Endodermal cell (in vitro differentiated cells): Measurements from ENCODE around the gene CD300LF. TPM values are rescaled to one million over a fixed set of nuclear protein-coding genes. Genes with fewer than 3 reads are reported as not detected.

Experiments used
- DNase-seq: peaks from one replicate; pipeline ENCODE4 v3.0.0-alpha.2; 2017
- H3K27ac ChIP-seq: 2 replicates; pipeline ENCODE4 v1.5.1; 2013; ENCODE audit warnings: mild to moderate bottlenecking, low read depth, low read length, moderate library complexity
- H3K27me3 ChIP-seq: 2 replicates; pipeline ENCODE4 v1.6.1; 2013; ENCODE audit warnings: mild to moderate bottlenecking, low read length, moderate library complexity; ENCODE audit not compliant: insufficient read depth, control insufficient read depth, poor library complexity, severe bottlenecking
- H3K36me3 ChIP-seq: 2 replicates; pipeline ENCODE4 v1.7.0; 2013; ENCODE audit warnings: mild to moderate bottlenecking, low read length, moderate library complexity; ENCODE audit not compliant: control insufficient read depth, insufficient read depth
- H3K4me1 ChIP-seq: one replicate; pipeline ENCODE4 v1.7.0; 2013; ENCODE audit warnings: low read length; ENCODE audit not compliant: control insufficient read depth, insufficient read depth
- H3K4me3 ChIP-seq: 2 replicates; pipeline ENCODE4 v1.5.1; 2013; ENCODE audit warnings: mild to moderate bottlenecking, low read length, moderate library complexity
- H3K9ac ChIP-seq: 2 replicates; pipeline ENCODE4 v1.6.1; 2013; ENCODE audit warnings: mild to moderate bottlenecking, low read length, moderate library complexity; ENCODE audit not compliant: poor library complexity, severe bottlenecking; ENCODE audit errors: extremely low read depth
- H3K9me3 ChIP-seq: 2 replicates; pipeline ENCODE4 v1.6.1; 2013; ENCODE audit warnings: mild to moderate bottlenecking, low read length, moderate library complexity; ENCODE audit not compliant: control insufficient read depth
- H3K27ac Mint-ChIP-seq: 2 replicates; pipeline ENCODE4 v1.8.0; 2020; ENCODE audit warnings: mixed read lengths
- H3K27me3 Mint-ChIP-seq: 2 replicates; pipeline ENCODE4 v1.8.0; 2021; ENCODE audit warnings: mild to moderate bottlenecking, mixed read lengths; ENCODE audit not compliant: insufficient read depth
- H3K36me3 Mint-ChIP-seq: 2 replicates; pipeline ENCODE4 v1.8.0; 2020; ENCODE audit warnings: low read depth, mixed read lengths
- H3K4me1 Mint-ChIP-seq: 2 replicates; pipeline ENCODE4 v1.8.0; 2020; ENCODE audit warnings: mixed read lengths
- H3K4me3 Mint-ChIP-seq: 2 replicates; pipeline ENCODE4 v1.8.0; 2020; ENCODE audit warnings: mild to moderate bottlenecking, moderate library complexity, mixed read lengths
- H3K9me3 Mint-ChIP-seq: 2 replicates; pipeline ENCODE4 v1.8.0; 2020; ENCODE audit warnings: mild to moderate bottlenecking, mixed read lengths
- CTCF ChIP-seq: fragments of 200-600 bp; sonication (generic); conservative IDR thresholded peaks from 2 replicates; pipeline ENCODE4 v1.5.0; 2021; ENCODE audit warnings: antibody characterized with exemption, mild to moderate bottlenecking
- WGBS, 2 experiments: methylation state at CpG; one replicate each; pipeline versions ENCODE4 v1.1.5 to v1.1.7; 2013; ENCODE audit warnings: missing lambda C conversion rate in 2 of 2, mixed read lengths in 1 of 2; ENCODE audit not compliant: insufficient coverage in 1 of 2, insufficient read length in 1 of 2; 5-methylcytosine and 5-hydroxymethylcytosine counted together
- total RNA-seq, 2 donors: library from RNA; stranded (reverse); fragmentation: NEBNext Ultra II Directional in 1 of 2; extraction: Animal tissue kit (Norgen Biotek cat#: 25700) in 1 of 2; gene quantifications; 2 replicates in 1 of 2; 3 replicates in 1 of 2; pipeline ENCODE4 v1.2.1, GENCODE V29; 2021

The CD300LF gene
- total RNA-seq, 2 donors from 2014 or later, result not detected

GRCh38 chr17:74725111-74725510, 12.4 kb upstream of the CD300LF start:
- no peak overlapping the region for H3K4me3 Mint-ChIP-seq
- Histone ChIP-seq H3K9me3 (no peaks in the 10 kb centered on the region), H3K36me3 (no peaks in the 10 kb centered on the region), H3K27me3 (no peaks in the 10 kb centered on the region), H3K27ac (no peak overlapping the region), H3K9ac (no peak overlapping the region), H3K4me1 (no peaks in the 10 kb centered on the region), H3K4me3 (no peak overlapping the region)
- H3K27ac Mint-ChIP-seq, result no peak overlapping the region
- H3K4me1 Mint-ChIP-seq, result no peaks in the 10 kb centered on the region
- H3K36me3 Mint-ChIP-seq, result no peaks in the 10 kb centered on the region
- peaks cover 12% of the 10 kb centered on the region for H3K27me3 Mint-ChIP-seq
- WGBS, 2 experiments, result 85 to 88% methylated on average over 3 of the region's 3 CpGs
- no peak for TF ChIP-seq CTCF
- H3K9me3 Mint-ChIP-seq, result no peaks in the 10 kb centered on the region
- no peak for DNase-seq

GRCh38 chr17:74723891-74724290, 11.2 kb upstream of the CD300LF start:
- 85 to 86% methylated on average over 4 to 5 of the region's 5 CpGs for WGBS, 2 experiments
- Mint-ChIP-seq H3K27ac (no peak overlapping the region), H3K9me3 (no peaks in the 10 kb centered on the region), H3K36me3 (no peaks in the 10 kb centered on the region), H3K27me3 (peaks cover 12% of the 10 kb centered on the region), H3K4me1 (no peaks in the 10 kb centered on the region), H3K4me3 (no peak overlapping the region)
- Histone ChIP-seq H3K4me1 (no peaks in the 10 kb centered on the region), H3K9ac (no peak overlapping the region), H3K4me3 (no peak overlapping the region), H3K27ac (no peak overlapping the region), H3K9me3 (no peaks in the 10 kb centered on the region), H3K27me3 (no peaks in the 10 kb centered on the region), H3K36me3 (no peaks in the 10 kb centered on the region)
- no peak for TF ChIP-seq CTCF
- DNase-seq, result no peak

GRCh38 chr17:74722782-74723181, 10.1 kb upstream of the CD300LF start:
- DNase-seq, result no peak
- no peaks in the 10 kb centered on the region for H3K36me3 Mint-ChIP-seq
- no peaks in the 10 kb centered on the region for H3K4me1 Mint-ChIP-seq
- no peaks in the 10 kb centered on the region for H3K36me3 ChIP-seq
- no peak overlapping the region for H3K27ac ChIP-seq
- H3K9ac ChIP-seq, result no peak overlapping the region
- H3K27me3 ChIP-seq, result no peaks in the 10 kb centered on the region
- H3K4me1 ChIP-seq, result no peaks in the 10 kb centered on the region
- H3K4me3 Mint-ChIP-seq, result no peak overlapping the region
- H3K9me3 ChIP-seq, result no peaks in the 10 kb centered on the region
- TF ChIP-seq CTCF, result no peak
- no peak overlapping the region for H3K4me3 ChIP-seq
- H3K27ac Mint-ChIP-seq, result no peak overlapping the region
- H3K9me3 Mint-ChIP-seq, result no peaks in the 10 kb centered on the region
- WGBS, 2 experiments, result 94 to 96% methylated on average over 4 of the region's 4 CpGs
- H3K27me3 Mint-ChIP-seq, result peaks cover 12% of the 10 kb centered on the region
